COR-L47 (cell line): ENCODE measurements around the gene MYOZ3.

ENCODE experiments used
- DNase-seq: peaks from one replicate; lab custom pipeline; 2025; lab: John Stamatoyannopoulos, UW

MYOZ3 gene

DNA sequence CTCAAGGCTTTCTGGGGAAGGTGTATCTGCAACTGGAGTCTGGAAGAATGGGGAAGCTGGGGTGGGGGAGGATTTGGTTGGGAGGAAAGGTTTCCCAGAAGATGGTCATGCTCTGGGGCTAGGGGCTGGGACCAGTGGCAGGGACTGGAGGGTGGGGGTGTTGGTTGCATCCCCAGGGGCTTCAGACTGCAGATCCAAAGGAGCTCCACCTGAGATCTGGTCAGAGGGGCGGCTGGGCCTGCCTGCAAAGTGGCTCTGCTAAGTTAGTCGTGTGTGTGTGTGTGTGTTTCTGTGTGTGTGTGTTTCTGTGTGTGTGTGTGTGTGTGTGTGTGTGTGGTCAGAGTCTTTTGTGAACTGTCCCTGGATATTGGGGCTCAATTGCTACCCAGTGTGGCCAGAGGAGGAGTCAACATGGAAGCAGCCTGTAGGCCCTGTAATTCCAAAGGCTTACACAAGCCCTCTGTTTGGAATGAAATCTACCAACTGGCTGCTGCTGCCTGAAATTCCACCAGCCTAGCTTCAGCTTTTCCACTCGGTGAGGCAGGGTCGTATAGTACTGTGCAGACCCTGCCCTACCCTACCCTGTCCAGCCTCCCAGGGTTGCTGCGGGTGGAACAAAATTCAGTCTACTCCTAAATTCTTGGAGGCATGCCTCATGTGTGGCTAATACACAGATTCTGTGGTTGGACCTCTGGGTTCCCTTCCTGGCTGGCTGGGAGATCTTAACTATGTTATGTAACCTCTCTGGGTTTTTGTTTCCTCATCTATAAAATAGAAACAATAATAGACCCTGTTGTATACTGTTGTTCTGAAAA is 33.1 kb upstream of the MYOZ3 start:
- no peak for DNase-seq

DNA sequence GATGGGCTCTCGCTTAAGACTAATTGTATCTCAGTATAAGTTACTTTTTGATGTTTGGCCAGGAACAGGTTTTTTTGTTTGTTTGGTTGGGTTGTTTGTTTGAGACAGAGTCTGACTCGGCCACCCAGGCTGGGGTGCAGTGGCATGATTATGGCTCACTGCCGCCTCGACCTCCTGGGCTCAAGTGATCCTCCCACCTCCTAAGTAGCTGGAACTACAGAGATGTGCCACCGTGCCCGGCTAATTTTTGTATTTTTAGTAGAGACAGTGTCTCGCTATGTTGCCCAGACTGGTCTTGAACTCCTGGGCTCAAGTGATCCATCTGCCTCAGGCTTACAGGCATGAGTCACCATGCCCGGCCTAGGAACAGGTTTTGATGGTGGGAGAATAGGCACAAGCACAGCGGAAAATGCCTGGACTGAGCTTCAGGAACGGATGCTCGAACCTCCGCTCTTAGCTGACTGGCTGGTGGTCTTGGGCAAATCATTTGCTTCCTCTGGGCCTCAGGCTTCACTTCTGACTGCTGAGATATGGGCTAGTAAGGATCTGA is 32.0 kb upstream of the MYOZ3 start:
- DNase-seq = no peak

DNA sequence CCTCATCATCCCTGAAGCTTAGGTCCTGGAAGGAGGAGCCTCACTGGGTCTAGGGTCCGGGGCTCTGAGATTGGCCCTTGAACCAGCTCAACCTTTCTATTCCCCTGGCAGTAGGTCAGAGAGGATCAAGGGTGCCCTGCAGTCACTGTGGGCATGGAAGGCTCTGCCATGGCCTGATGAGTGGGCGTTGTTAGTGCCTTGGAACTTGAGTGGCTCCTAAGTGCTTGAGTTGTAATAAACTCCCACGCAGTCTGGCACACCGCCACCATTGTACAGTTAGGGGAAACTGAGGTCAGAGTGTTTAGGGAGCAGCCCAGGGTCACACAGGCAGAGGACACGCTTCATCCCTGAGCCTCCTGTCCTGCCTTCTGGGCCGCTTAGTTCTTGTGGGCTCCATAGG is 31.0 kb upstream of the MYOZ3 start:
- no peak for DNase-seq

DNA sequence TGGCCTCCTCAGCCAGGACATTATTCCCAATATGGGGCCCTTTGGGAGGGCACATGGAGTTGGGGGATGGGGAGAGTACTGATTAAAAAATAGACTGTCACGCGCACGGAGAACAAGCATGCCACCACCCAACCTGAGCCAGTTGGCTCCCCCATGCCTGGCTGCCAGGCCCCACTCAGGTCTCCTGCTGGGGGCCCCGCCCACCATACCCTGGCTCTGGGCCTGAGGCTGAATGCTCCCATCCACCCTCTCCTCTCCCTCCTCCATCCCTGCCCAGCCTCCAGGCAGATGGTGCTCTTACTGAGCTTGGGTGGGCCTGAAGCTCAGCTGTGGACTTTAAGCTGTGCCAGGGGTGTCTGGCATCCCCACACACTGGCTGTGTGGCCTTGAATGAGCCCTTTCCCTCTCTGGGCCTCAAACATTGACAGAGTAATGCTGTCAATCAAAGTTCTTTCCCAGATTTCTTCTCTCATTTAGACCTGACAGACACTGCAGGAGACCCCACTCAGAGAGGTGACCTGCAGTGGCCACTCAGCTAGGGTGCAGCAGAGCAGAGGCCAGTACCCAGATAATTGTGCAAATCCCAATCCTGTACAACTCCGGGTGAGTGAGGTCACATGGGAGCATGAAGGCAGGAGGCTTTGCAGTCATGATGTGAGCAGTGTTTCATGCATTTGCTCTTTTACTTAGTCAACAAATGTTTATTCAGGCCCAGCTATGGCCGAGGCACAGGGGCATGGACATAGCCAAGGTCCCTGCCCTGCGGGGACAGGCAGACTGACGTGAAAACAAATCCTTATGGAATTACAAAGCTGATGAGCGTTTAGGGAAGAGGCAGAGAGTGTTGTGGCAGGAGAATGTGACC is 30.4 kb upstream of the MYOZ3 start:
- DNase-seq = no peak

DNA sequence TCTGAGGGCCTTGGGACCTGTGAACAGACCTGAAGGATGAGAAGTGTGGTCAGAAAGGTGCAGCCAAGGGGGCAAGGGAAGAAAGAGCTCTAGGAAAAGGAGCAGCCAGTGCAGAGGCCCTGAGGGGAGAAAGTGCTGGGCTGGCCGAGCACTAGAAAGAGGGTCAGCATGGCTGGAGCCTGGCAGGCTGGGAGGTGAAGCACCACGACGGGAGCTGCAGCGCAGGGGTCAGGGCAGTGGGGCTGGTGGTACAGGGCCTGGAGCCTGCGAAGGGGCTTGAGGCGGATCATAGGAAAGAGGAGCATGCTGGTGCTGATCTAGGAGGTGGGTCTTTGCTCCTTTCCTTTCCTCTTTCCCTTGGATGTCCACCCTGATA is 29.7 kb upstream of the MYOZ3 start:
- no peak for DNase-seq

DNA sequence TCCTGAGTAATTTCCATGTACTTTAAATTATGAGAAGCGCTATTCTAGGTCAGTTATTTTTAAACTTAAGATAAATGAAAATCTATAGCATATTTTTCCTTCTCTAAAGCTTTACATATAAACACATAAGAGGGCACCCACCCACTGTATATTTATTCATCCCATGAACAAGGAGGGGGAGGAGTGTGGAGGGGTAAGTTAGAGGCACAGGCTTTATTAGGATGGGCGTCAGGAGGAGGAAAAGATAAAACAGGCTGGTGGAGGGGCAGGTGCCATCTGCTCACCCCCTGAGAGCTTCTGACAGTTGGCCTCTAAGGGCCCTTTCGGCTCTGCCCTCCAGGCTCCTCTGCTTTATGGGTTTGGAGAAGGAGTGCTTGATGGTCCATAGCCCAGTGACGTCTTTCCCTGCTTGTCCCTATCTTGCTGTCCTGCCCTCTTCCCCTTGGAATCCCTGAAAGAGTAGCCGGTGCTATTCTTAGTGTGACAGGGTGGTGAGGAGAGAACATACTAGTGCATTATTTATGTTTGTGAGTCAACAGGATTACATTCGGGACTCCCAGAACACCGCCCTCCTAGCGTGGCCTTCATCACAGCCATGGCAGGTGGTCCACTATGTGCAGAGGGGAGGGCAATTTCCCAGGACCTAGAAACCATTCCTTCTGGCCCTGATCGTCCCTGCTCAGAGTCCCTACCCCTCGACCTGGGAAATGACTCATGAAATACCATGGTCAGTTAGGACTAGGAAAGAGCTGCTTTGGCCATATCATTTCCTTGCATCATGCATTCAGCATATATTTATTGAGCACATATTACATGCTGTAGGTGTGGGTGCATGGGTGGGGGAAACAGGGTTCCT is 28.5 kb upstream of the MYOZ3 start:
- DNase-seq = no peak

DNA sequence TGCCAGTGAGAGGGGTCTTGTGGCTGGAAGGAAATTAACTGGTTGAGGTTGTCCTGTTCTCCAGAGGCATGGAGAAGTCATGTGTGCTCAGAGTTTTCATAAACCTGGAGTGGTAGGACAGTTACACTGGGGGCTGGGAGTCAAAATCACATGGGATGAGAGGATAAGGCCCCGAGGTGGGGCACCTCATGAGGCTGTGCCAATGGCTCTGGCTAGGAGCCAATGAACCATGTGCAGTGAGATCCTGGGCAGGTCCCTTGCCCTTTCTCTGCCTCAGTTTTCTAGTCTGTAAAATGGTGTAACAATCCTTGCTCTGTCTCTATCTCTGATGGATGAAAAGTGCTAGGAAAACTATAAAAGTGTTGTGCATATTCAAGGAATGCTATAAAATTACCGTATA is 27.6 kb upstream of the MYOZ3 start:
- no peak for DNase-seq

DNA sequence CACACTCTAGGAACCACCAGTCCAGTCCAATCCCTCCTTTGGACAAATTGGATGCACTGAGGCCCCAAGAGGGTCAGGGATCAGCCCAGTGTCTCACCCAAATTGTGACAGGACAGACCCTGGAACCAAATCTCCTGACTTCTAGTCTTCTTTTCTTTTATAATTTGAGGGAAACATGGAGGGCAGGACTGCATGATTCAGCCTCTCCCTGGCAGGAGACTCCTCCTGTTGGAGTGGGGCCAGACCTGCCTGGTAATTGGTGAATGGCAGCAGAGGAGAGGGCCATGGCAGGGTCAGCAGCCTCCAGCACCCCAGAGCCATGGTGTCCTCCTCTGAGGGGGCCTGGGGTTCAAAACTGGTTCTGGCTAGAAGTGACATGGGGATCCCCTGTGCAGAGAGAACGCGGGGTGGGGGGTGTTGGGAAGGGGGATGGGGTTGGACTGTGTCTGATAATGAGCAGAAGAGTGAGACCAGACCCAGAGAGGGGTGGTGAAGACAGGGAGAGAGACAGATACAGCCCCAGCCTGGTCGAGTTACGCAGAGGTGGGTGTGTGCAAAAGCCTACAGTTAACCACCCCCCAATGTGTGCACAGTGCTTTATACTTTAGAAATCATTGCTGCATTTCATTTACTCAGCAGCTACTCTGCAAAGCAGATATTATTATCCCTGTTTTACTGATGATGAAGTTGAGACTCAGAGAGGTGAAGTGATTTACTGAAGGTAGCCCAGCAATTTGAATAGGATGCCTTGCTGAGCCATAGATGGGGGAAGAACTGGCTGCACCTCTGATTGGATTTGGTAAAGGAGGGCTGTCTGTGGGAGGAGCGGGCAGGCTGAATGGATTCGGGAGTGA is 24.4 kb upstream of the MYOZ3 start:
- peak; percentile 29 for DNase-seq

DNA sequence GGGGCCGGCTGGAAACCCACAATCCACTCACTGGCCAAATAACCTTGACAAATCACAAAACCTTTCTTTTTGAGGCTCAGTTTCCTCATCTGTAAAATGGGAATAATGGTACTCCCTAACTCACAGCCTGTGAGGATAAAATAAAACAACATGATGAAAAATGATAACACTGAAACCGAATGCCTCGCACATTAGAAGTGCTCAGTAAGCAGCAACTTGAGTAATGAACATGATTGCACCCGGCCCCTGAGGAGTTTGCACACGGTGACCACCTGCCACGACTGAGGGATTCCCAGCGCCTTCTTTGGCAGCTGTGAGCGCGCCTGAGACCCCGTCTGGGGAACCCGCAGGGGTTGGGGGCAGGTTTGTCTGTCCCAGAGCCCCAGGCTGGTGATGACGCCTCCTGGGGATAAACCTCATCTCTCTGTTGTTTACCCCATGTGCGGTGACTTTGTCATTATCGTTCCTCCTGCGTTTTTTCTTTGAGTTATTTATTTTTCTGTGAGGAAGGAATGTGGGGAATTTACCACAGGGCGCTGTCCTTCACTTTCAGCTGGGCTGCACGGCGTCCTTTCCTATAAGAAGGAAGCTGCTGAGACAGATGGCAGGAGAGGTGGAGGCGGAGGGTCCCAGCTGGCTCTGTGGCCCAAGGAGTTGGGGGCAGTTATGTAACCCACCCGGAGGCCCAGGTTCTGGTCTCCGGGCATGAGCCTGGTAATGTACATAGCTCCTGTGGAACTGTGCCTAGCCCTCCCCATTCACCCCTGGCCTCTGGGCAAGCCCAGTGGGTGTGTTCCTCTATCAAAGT is 23.6 kb upstream of the MYOZ3 start:
- no peak for DNase-seq

DNA sequence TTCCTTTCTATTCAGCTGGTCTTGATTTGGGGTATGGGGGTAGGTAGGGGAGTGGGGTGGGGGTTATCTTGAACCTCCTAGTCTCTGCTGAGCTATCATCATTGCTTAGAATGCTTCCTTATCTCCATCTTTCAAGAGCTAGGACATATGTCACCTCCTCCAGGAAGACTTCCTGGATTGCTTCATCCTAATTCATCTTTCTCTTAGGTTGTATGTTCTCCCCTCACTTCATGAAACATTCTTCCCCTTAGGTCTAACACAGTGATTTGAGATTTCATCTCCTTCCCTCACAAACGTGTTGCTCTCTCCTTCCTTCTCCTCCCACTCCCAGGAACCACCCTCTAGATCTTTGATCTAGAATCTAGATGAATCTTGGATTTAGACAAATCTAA is 23.0 kb upstream of the MYOZ3 start:
- DNase-seq = no peak

DNA sequence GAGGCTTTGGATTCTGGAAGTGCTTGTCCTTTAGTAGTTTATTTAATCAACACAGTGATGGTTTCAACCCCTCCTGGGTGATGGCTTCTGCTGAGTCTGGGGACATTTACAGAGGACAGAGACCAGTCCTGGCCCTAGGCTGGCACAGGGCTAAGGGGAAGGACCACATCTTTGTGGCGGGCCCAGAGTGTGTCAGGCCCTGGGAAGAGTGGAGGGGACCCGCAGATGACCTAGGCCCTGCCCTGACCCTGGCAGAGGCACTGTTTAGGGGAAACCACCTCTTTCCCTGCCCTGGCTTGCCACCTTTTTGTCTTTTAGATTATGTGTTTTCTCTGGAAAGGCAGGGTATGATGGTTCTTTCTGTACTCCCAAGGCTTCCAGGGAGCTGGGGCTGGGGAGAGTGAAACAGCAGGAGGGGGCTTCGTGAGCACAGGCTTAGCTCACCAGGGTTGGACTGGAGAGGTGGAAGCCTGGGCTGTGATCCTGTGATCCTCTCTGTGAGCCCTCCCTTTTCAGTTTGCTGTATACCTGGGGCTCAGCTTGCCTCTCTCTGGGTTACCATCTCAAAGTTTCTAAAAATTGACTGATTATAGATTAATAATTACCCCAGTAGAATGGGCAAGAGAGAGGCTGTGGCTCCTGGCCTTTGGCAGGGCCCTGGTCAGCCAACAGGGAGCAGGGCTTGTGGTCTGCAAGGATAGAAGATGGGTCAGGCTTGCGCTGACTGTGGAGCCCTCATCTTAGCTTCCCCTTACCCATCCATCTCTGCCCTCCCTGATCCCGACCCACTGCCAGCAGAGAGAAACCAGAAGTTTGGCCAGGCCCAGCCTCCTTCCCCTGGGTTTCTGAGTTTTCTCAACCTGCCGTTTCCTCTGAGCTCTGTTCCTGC is 22.3 kb upstream of the MYOZ3 start:
- no peak for DNase-seq

DNA sequence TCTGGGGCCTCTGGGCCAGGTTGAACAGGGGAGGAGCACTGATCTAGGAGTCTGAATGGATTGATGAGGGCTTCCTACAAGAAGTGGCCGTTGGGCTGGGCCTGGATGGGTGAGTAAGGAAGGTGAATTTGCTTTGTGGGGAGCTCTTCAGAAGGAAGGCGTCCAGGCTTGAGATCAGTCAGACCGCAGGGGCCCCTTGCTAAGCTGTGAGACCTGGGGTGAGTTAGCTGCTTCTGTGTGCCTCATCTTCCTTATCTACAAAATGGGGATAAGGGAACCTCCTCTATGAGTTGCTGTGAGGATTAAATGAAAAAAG is 21.7 kb upstream of the MYOZ3 start:
- no peak for DNase-seq

DNA sequence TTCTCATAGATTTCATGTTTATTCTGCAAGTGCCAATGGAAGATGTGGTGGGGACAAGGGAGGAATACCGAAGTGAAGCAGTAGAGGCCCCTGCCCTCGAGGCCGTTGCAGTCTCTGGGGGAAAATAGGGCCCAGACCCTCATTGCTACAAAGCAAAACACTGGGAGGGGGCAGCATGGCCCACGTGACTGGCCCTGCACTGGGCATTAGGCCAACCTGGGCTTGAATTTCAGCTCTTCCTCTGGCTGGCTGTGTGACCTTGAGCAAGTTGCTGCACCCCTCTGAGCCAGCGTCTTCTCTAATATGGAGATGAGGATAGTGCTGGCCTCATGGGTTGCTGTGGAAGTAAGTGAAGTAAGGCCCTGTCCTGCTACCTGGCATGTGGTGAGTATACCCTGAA is 21.3 kb upstream of the MYOZ3 start:
- no peak for DNase-seq

DNA sequence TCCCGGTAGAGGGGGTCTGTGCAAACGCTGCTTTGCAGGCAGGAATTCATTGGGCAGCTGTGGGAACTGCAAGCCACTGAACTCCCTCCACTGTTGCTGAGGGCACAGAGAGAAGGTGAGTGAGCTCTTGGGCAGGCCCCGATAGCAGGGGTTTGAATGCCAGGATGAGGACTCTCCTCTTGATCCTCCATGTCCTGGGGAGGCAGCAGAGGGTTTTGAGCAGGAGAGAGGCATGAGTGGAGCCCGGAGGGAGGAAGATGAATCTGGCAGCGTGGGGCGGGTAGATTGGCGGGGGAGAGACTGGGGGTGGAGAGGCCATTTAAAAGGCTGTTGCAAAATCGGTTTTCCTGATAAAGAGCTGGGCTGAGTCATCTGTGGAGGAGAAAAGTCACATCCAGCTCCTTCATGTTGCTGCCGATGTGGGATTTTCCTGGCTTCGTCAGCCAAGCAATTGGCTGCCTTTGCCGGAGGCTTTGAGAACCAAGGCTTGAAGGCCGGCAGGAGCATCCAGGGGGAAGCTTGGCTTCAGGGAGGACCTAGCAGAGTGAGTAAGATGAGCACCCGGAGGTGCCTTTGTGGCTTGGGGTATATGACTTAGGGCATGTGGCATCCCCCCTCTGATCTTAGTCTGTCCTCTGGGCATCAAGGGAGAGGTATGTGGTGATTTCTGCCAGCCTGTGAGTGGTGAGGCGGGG is 20.6 kb upstream of the MYOZ3 start, which contains the start of gene SYNPO:
TSS of gene SYNPO (plus strand) at position 350 of the 695 bp plus-strand sequence. CDS start 7,616 bp downstream, outside the sequence.
- no peak for DNase-seq

DNA sequence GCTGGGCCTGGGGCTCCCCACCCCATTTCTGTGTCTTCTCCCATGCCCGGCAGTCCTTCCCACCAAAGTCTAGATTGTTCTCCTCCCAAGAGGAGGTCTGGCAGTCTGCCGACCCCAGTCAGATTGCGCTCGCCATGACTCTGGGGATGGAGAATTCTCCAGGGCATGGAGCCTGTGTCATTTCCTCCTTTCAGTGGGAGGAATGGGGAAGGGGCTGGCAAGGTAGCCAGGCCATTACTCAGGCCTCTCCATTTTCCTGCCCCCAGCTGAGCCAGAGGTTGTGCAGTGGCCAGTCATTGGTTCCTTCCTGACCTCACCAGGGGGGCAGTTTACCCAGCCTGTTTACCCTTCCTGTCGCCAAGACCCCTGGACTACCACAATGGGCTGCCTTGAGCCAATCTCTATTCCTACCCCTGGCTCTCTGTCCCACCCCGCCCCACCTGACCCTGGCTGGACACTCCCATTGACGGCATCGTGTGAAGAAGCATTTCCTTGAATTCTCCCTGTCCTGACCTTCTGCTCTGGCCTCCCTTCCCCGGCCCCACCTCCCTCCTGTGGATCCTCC is 20.0 kb upstream of the MYOZ3 start:
- no peak for DNase-seq

DNA sequence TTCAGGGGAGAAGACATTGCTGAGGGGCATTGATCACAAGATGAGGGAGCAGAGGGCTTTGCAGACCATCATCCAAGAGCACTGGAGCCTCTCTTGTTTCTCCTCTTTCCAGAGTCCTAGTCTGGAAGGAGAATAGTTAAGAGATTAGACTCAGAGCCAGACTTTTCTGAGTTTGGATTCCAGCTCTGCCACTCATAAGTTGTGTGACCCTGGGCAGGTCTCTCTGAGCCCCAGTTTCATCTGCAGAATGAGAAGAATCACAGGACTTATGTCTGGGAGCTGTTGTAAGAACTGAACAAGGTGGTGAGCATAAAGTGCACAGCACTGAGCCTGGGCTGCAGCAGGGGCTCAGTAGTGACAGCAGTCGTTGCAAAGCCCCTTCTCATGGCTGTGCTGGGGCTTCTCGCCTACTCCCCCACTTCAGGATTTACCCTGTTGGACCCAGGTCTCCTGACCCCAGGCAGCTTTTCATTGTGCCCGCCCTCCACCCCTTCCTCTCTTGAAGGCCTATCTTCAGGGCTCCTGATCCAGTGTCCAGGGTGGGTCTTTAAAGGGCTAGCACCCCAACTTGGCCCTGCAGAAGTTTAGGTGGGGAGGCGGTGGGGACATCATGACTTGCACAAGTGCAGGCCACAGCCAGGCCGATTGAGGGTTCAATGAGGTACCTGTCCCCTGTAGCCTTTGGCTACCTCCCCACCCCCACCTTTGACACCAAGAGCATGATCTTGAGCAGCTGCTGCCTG is 19.1 kb upstream of the MYOZ3 start:
- no peak for DNase-seq

DNA sequence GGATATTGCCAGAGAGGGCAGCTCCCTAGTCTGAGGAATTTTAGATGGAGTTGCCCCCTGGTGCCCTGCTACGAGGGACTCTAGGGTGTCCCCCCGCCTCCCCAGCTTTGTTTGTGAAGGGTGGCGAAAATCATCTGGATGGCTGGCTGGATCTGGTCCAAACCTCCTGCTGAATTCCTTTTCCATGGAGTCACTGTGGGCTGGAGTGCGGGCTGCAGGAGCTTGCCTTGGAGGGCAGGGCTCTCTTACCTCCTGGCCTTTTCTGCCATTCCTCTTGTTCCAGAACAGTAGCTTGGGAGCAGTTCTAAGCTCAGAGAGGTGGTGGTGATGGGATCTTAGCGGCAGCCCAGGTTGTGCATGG is 18.5 kb upstream of the MYOZ3 start:
- peak; percentile 19 for DNase-seq
